Activated naive CD4-positive, alpha-beta T cell treated with anti-CD3 and anti-CD28 coated beads for 36 hours (primary cell): ENCODE results near the gene RTN4. TPM values are rescaled to one million over a fixed set of nuclear protein-coding genes. Genes with fewer than 3 reads are reported as not detected.
A peak's percentile ranks its signal among the peaks of the same experiment; 100 is the strongest.
"Not testable (repeated sequence)": the region's sequence is repeated elsewhere in the genome, so short reads cannot be mapped to it uniquely, and the experiment has no call there.

ENCODE experiments used
- CTCF ChIA-PET: fragments of 350-600 bp; sonication (Branson Sonifier 250); formaldehyde crosslinking; loops from one replicate; lab custom pipeline; 2021; ENCODE audit warnings: antibody characterized with exemption; lab: Charles Lee
- DNase-seq: peaks from one replicate; pipeline ENCODE4 v3.0.0-alpha.2; 2020
- H3K27ac Mint-ChIP-seq: one replicate; pipeline ENCODE4 v1.8.0; 2021; ENCODE audit warnings: mild to moderate bottlenecking, mixed read lengths
- H3K27me3 Mint-ChIP-seq: one replicate; pipeline ENCODE4 v1.8.0; 2021; ENCODE audit warnings: low read depth, mixed read lengths
- H3K36me3 Mint-ChIP-seq: one replicate; pipeline ENCODE4 v1.8.0; 2021; ENCODE audit warnings: low read depth, mixed read lengths
- H3K4me1 Mint-ChIP-seq: one replicate; pipeline ENCODE4 v1.8.0; 2021; ENCODE audit warnings: low read depth, mixed read lengths
- H3K4me3 Mint-ChIP-seq: one replicate; pipeline ENCODE4 v1.8.0; 2021; ENCODE audit warnings: mild to moderate bottlenecking, moderate library complexity, mixed read lengths
- H3K9me3 Mint-ChIP-seq: one replicate; pipeline ENCODE4 v1.8.0; 2021; ENCODE audit warnings: mixed read lengths
- intact Hi-C: fragments of 100-400 bp; cut with micrococcal nuclease; formaldehyde crosslinking; loops from one replicate; pipeline ENCODE4 v1.15.1; 2023
- total RNA-seq, 2 experiments: library from RNA; stranded (reverse); gene quantifications; one replicate each; pipeline ENCODE4 v1.2.3, GENCODE V29; 2021

The RTN4 gene, protein sequence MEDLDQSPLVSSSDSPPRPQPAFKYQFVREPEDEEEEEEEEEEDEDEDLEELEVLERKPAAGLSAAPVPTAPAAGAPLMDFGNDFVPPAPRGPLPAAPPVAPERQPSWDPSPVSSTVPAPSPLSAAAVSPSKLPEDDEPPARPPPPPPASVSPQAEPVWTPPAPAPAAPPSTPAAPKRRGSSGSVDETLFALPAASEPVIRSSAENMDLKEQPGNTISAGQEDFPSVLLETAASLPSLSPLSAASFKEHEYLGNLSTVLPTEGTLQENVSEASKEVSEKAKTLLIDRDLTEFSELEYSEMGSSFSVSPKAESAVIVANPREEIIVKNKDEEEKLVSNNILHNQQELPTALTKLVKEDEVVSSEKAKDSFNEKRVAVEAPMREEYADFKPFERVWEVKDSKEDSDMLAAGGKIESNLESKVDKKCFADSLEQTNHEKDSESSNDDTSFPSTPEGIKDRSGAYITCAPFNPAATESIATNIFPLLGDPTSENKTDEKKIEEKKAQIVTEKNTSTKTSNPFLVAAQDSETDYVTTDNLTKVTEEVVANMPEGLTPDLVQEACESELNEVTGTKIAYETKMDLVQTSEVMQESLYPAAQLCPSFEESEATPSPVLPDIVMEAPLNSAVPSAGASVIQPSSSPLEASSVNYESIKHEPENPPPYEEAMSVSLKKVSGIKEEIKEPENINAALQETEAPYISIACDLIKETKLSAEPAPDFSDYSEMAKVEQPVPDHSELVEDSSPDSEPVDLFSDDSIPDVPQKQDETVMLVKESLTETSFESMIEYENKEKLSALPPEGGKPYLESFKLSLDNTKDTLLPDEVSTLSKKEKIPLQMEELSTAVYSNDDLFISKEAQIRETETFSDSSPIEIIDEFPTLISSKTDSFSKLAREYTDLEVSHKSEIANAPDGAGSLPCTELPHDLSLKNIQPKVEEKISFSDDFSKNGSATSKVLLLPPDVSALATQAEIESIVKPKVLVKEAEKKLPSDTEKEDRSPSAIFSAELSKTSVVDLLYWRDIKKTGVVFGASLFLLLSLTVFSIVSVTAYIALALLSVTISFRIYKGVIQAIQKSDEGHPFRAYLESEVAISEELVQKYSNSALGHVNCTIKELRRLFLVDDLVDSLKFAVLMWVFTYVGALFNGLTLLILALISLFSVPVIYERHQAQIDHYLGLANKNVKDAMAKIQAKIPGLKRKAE
- total RNA-seq = 10 to 100 TPM; 76.4 to 76.7 TPM

DNA sequence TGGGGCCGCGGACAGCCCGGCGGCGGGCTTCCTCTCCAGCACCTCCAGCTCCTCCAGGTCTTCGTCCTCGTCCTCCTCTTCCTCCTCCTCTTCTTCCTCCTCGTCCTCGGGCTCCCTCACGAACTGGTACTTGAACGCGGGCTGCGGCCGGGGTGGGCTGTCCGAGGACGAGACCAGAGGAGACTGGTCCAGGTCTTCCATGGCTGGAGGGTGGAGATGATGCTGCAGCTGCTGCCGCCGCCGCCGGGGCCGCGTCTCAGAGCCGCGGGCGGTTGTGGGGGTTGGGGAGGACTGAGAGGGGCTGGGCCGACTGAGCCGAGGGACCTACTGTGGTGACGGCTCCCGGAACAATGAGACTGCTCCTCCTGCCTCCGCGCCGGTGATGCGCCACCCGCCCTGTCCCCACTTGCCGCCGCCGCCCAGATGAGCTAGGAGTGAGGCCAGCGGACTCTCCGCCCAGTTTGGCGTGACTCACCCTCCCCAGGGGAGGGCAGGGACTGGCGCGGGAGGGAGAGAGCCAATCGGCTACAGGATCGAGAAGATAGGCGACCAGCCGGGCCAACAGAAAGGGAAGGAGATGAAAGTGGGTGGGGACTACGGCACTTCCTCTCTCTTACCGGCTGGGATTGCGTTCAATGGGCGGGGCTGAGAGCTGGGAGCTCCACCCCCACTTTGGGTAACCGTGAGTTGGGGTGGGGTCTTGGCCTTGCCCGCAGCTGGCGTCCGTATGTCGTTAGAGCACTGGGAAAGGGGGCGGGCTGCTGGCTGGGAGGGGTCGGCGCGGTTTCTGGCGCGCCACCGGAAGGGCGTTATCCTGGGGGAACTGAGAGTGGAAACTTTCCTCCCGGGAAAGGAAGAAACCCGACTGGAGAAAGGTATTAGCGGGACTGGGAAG, at the start of gene RTN4:
TSS of gene RTN4 (minus strand) at position 352 of the 895 bp plus-strand sequence. CDS start at position 201, 151 bp downstream.
- H3K36me3 Mint-ChIP-seq = peaks cover 6% of the 10 kb centered on the region

DNA sequence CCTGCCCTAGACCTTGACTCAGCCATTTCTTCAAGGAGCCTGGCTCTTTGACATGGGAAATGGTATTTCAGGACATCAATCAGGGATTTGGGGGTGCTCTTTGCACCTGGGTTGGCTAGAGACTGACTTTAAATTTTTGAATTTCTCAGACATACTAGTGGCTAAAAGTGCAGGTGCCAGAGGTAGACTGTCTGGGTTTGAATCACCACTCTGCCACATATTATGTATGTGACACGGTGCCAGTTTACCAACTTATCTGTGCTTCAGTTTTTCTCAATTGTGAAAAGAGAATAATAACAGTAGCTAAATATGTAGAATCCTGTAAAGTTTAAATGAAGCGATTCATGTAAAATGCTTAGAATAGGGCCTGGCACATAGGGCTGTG, 49.2 kb upstream of the RTN4 start:
- peaks cover 16% of the 10 kb centered on the region for H3K4me1 Mint-ChIP-seq
- CTCF ChIA-PET = interaction anchor here (0.6 to 1.0 kb wide), 3 partner anchors 38 to 203 kb away, joined by 3 read pairs; no protein-coding TSS in a partner anchor
- H3K4me3 Mint-ChIP-seq = no peak overlapping the region
- peak; percentile 11 for DNase-seq
- H3K27ac Mint-ChIP-seq = peak overlapping the region; percentile 79
- H3K27me3 Mint-ChIP-seq = no peaks in the 10 kb centered on the region
- H3K9me3 Mint-ChIP-seq = no peaks in the 10 kb centered on the region
- H3K36me3 Mint-ChIP-seq = no peaks in the 10 kb centered on the region
- intact Hi-C loops = no loop called here

More for the DNA sequence above, at the start of gene RTN4:
- Mint-ChIP-seq H3K4me1 (peaks cover 58% of the 10 kb centered on the region), H3K27me3 (no peaks in the 10 kb centered on the region), H3K4me3 (peak within 1 kb of the TSS; percentile 97), H3K9me3 (no peaks in the 10 kb centered on the region), H3K27ac (peak within 1 kb of the TSS; percentile 97)
- intact Hi-C loops = loop anchor here (1.0 to 5.0 kb wide), 25 partner anchors 25 to 1284 kb away; partner anchors contain the start of genes ACYP2, ASB3, CFAP36 and CHAC2
- CTCF ChIA-PET = interaction anchor here (0.6 to 1.6 kb wide), 9 partner anchors 10 to 125 kb away, joined by 3 to 6 read pairs (median 3); no protein-coding TSS in a partner anchor
- peak; percentile 99 for DNase-seq

DNA sequence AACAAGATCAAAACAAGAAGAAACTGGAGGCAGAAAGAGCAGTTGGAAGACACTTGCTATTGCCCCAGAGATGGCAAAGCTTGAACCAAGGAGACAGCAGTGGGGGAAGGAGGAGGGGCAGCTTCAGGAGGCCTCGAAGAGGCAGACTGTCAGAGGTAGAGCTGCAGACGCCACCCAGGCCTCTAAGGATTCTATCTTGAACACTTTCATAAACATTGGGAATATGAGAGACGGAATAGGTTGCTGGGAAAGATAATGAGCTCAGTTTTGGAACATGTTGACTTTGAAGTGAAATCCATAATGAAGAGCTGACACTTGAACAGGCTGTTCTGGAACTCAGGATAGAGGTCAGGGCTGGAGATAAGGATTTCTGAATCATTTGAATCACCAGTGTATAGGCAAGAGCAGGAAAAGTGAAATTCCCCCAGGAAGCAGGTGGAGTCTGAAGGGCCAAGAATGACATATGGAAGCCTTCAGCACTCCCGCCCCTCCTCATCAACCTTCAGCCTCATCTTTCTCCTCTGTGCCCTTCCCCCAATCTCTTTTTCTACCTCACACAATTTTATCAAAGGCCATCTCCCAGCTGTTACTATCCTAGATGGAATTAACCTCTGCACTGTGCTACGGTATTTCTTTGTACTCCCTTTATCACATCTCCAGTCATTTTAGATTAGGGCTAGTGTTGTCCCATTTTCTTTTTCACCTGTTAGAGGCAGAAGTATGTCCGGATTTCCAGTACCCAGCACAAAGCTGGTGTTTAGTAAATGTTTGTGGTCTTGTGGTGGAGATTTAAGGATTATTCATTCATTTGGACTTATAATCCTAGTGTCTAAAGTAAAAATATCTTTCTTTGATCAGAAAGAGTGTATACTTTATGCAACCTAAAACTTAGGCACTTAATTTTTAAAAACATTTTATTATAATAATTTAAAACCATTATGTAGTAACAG, 47.5 kb upstream of the RTN4 start:
- no peak for DNase-seq
- no peaks in the 10 kb centered on the region for H3K36me3 Mint-ChIP-seq
- H3K4me1 Mint-ChIP-seq = peaks cover 14% of the 10 kb centered on the region
- intact Hi-C loops = no loop called here
- H3K4me3 Mint-ChIP-seq = no peak overlapping the region
- CTCF ChIA-PET = interaction anchor here (0.5 to 0.6 kb wide), 2 partner anchors 13 to 15 kb away, joined by 3 read pairs; no protein-coding TSS in a partner anchor
- no peak overlapping the region for H3K27ac Mint-ChIP-seq
- no peaks in the 10 kb centered on the region for H3K27me3 Mint-ChIP-seq
- H3K9me3 Mint-ChIP-seq = no peaks in the 10 kb centered on the region

DNA sequence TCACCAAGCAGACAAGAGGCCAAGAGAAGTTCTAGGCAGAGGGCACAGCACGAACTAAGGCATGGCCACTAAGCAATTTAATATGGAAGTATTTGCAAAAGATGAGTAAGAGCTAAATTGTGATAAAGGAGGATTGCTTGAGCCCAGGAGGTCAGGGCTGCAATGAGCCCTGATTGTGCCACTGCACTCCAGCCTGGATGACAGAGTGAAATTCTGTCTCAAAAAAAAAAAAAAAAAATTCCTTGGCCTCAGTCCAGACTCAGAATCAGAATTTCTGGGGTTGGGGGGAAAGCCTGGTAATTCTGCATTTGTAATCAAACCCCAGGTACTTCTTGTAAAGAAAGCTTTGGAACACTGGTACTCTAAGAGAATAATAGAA, 46.8 kb upstream of the RTN4 start:
- H3K27ac Mint-ChIP-seq = no peak overlapping the region
- no peak for DNase-seq
- intact Hi-C loops = no loop called here
- CTCF ChIA-PET = interaction anchor here (0.6 kb wide), 1 partner anchor 12 kb away, joined by 3 read pairs; no protein-coding TSS in a partner anchor
- H3K4me1 Mint-ChIP-seq = peaks cover 17% of the 10 kb centered on the region
- no peaks in the 10 kb centered on the region for H3K27me3 Mint-ChIP-seq
- no peaks in the 10 kb centered on the region for H3K9me3 Mint-ChIP-seq
- no peaks in the 10 kb centered on the region for H3K36me3 Mint-ChIP-seq
- no peak overlapping the region for H3K4me3 Mint-ChIP-seq

DNA sequence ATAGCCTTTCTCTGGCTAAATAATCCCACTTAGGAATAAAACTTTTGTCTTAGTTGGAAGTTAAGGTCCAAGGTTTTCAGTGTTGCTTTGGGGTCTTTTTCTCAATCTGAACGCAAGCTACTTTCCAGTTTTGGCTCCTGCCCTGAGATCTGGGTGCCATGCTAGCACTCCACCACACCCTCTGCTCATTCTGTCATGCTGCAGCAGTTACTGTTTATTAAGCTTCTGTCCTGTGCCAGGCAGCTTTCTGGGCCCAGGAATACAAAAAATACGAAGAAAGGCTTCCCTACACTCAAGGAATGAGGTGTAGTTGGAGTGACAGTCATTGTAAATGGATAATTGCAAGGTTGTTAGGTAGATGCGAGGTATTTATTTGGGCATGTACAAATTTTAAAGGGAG, 46.3 kb upstream of the RTN4 start:
- Mint-ChIP-seq H3K9me3 (no peaks in the 10 kb centered on the region), H3K27ac (no peak overlapping the region), H3K4me3 (no peak overlapping the region), H3K4me1 (peaks cover 17% of the 10 kb centered on the region), H3K27me3 (no peaks in the 10 kb centered on the region), H3K36me3 (no peaks in the 10 kb centered on the region)
- no peak for DNase-seq
- CTCF ChIA-PET = no interaction called here
- intact Hi-C loops = no loop called here

DNA sequence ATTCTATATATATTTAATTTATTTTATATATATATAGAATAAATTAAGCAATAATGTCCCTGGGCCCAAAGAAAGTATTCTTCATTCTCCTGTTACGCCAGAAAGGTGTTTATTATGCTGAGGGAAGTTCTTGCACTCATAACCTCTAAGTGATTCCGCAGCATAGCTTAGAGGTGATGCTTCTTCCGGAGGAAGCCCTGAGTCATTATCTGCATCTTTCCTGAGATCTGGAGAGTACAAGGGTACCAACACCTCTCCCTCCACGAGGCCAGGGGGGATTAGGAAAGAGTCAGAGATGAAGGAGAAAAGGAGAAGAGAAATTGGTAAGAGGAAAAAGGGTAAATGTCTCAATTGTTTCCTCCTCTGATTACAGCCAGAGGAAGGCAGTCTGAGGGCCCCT, 43.1 kb upstream of the RTN4 start:
- Mint-ChIP-seq H3K4me3 (no peak overlapping the region), H3K27me3 (no peaks in the 10 kb centered on the region), H3K4me1 (peaks cover 3% of the 10 kb centered on the region), H3K9me3 (no peaks in the 10 kb centered on the region), H3K27ac (no peak overlapping the region), H3K36me3 (no peaks in the 10 kb centered on the region)
- CTCF ChIA-PET = interaction anchor here (1.3 kb wide), 1 partner anchor 13 kb away, joined by 4 read pairs; no protein-coding TSS in a partner anchor
- DNase-seq = no peak
- intact Hi-C loops = no loop called here

DNA sequence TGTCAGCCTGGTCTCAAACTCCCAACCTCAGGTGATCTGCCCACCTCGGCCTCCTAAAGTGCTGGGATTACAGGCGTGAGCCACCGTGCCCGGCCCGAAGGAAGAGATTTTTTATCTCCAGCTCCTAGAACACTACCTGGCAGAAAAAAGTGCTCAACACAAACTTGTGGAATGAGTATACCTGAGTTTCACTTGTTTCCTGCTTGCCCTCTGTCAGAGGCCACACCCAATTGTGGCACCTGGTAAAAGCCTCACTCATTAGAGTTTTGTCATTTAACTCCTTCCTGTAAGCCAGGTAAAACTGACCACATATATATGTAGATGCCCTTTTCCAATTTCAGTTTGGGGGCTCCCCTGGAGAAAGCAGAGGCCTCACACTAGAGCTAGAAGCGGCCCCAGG, 42.2 kb upstream of the RTN4 start:
- H3K27ac Mint-ChIP-seq = no peak overlapping the region
- intact Hi-C loops = no loop called here
- no peak for DNase-seq
- H3K9me3 Mint-ChIP-seq = no peaks in the 10 kb centered on the region
- CTCF ChIA-PET = interaction anchor here (1.3 kb wide), 1 partner anchor 14 kb away, joined by 4 read pairs; no protein-coding TSS in a partner anchor
- H3K4me1 Mint-ChIP-seq = peaks cover 3% of the 10 kb centered on the region
- no peaks in the 10 kb centered on the region for H3K27me3 Mint-ChIP-seq
- H3K36me3 Mint-ChIP-seq = no peaks in the 10 kb centered on the region
- no peak overlapping the region for H3K4me3 Mint-ChIP-seq

DNA sequence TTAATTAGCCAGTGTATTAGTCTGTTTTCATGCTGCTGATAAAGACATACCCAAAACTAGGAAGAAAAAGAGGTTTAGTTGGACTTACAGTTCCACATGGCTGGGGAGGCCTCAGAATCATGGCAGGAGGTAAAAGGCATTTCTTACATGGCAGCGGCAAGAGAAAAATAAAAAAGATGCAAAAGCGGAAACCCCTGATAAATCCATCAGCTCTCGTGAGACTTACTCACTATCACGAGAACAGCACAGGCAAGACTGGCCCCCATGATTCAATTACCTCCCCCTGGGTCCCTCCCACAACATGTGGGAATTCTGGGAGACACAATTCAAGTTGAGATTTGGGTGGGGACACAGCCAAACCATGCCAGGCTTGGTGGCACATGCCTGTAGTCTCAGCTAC, 41.4 kb upstream of the RTN4 start:
- H3K27me3 Mint-ChIP-seq, H3K36me3 Mint-ChIP-seq, H3K4me3 Mint-ChIP-seq, H3K4me1 Mint-ChIP-seq, CTCF ChIA-PET, H3K27ac Mint-ChIP-seq, intact Hi-C loops, DNase-seq, H3K9me3 Mint-ChIP-seq: not testable (repeated sequence)

DNA sequence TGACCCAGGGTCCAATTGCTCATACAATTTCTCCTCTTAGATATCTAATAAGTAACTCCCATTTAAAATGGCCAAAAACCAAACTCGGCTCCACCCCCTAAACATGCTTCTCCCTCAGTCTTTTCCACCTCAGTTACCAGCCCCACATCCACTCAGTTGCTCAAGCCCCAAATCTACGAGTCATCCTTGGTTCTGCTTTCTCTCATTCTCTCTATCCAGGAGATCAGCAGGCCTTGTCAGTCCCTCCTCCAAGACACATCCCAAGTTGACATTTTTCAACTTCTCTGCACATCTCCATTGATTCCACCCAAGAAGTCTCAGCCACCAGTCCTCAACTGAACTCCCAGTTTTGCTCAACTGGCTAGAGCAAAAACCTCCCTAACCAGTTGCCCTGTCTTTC, 40.5 kb upstream of the RTN4 start:
- intact Hi-C loops = no loop called here
- H3K27ac Mint-ChIP-seq = no peak overlapping the region
- no peak for DNase-seq
- H3K27me3 Mint-ChIP-seq = no peaks in the 10 kb centered on the region
- no peaks in the 10 kb centered on the region for H3K36me3 Mint-ChIP-seq
- H3K4me1 Mint-ChIP-seq = peaks cover 3% of the 10 kb centered on the region
- no peaks in the 10 kb centered on the region for H3K9me3 Mint-ChIP-seq
- CTCF ChIA-PET = interaction anchor here (0.5 kb wide), 1 partner anchor 126 kb away, joined by 3 read pairs; no protein-coding TSS in a partner anchor
- H3K4me3 Mint-ChIP-seq = no peak overlapping the region

DNA sequence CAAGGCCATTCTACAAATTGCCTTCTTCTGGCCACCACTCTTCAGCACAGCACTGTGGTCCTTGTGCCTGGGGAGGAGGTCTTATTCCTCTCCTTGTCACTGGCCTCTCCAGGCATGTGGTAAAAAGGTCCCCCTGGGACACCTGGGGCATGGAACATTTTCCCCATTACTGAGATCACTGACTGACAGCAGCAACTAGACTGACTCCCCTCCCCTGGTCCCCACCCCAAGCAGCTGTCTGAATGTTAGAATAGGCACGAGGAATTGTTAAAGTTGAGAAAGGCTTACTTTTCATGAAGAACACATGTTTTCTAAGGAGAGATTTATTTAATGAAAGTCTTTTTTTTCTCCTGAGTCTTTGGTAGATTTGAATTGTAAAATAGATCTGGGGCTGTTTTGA, 39.5 kb upstream of the RTN4 start:
- Mint-ChIP-seq H3K9me3 (no peaks in the 10 kb centered on the region), H3K36me3 (no peaks in the 10 kb centered on the region), H3K27me3 (no peaks in the 10 kb centered on the region), H3K27ac (no peak overlapping the region), H3K4me1 (peaks cover 3% of the 10 kb centered on the region), H3K4me3 (no peak overlapping the region)
- DNase-seq = no peak
- intact Hi-C loops = no loop called here
- CTCF ChIA-PET = no interaction called here
